Measurements from ENCODE around the gene ZNF860.

GRCh38 chr3:31974964-31975363 lies 6.6 kb upstream of the ZNF860 start:
- no peak for TF ChIP-seq CTCF (IDR thresholded peaks at IDR 0.05; ENCODE audit: low read length)
- TF ChIP-seq EZH2 (IDR thresholded peaks at IDR 0.05; ENCODE audit: borderline replicate concordance, low read length), result no peak

Data from OCI-LY1 (cell line).